GM12878 (cell line): ENCODE results near the gene CSE1L. TPM values are rescaled to one million over a fixed set of nuclear protein-coding genes. Genes with fewer than 3 reads are reported as not detected.

Experiments used
- ATAC-seq: fragments of 200-7000 bp; cut with Tn5 transposase; 3 replicates; pipeline ENCODE4 v1.9.1; 2020; ENCODE audit warnings: mild to moderate bottlenecking, moderate library complexity
- BruUV-seq: library from RNA; stranded (reverse); fragments of 400-500 nt; replicated peaks from 2 replicates; lab custom pipeline; 2021; lab: Mats Ljungman, UMichigan
- CTCF ChIA-PET: fragments of 300-600 bp; sonication (Branson Sonifier 250); formaldehyde crosslinking; extraction: SDS; loops from one replicate; lab custom pipeline; 2021; ENCODE audit warnings: inconsistent platforms; lab: Yijun Ruan, JAX
- POLR2A ChIA-PET: fragments of 350-600 bp; formaldehyde crosslinking; extraction: SDS; loops from one replicate; lab custom pipeline; 2021; ENCODE audit warnings: inconsistent platforms; lab: Charles Lee
- RAD21 ChIA-PET: fragments of 300-600 bp; sonication (Branson Sonifier 250); formaldehyde crosslinking; loops from one replicate; lab custom pipeline; 2023; ENCODE audit warnings: antibody characterized with exemption; ENCODE audit not compliant: unreplicated experiment; lab: Charles Lee
- SMC1A ChIA-PET: fragments of 300-600 bp; sonication (Branson Sonifier 250); formaldehyde crosslinking; loops from one replicate; lab custom pipeline; 2023; ENCODE audit not compliant: unreplicated experiment, uncharacterized antibody; lab: Charles Lee
- DNase-seq: peaks from one replicate; pipeline ENCODE4 v3.0.0-alpha.2; 2011; ENCODE audit warnings: low read depth, low spot score
- FAIRE-seq: peaks from 3 replicates; lab custom pipeline; 2011; peaks lifted over from hg19 to GRCh38; lab: Jason Lieb, UNC
- H2AFZ ChIP-seq: 2 replicates; pipeline ENCODE4 v1.6.0; 2011; ENCODE audit warnings: low read depth, low read length, control low read depth; ENCODE audit not compliant: control insufficient read depth
- H3K27ac ChIP-seq: 2 replicates; pipeline ENCODE4 v1.5.1; 2011; ENCODE audit warnings: control low read depth; ENCODE audit not compliant: control insufficient read depth, insufficient read depth
- H3K27me3 ChIP-seq, 2 experiments: replicated peaks in 1 of 2; 2 replicates each; pipeline versions ENCODE4 v1.6.0 to v1.6.1; 2011; ENCODE audit warnings: low read length in 1 of 2; ENCODE audit not compliant: control insufficient read depth in 2 of 2, insufficient read depth in 2 of 2
- H3K36me3 ChIP-seq, 2 experiments: 2 replicates each; pipeline ENCODE4 v1.5.1; 2011; ENCODE audit warnings: low read length in 1 of 2; ENCODE audit not compliant: control insufficient read depth in 2 of 2, insufficient read depth in 2 of 2
- H3K4me1 ChIP-seq: 2 replicates; pipeline ENCODE4 v1.6.1; 2011; ENCODE audit warnings: mild to moderate bottlenecking, low read length, moderate library complexity, mixed read lengths; ENCODE audit not compliant: control insufficient read depth, insufficient read depth
- H3K4me2 ChIP-seq: 2 replicates; pipeline ENCODE4 v1.6.0; 2011; ENCODE audit warnings: control low read depth; ENCODE audit not compliant: control insufficient read depth, insufficient read depth
- H3K4me3 ChIP-seq: fragments of 200-600 bp; sonication (generic); 2 replicates; pipeline ENCODE4 v1.5.1; 2016
- H3K79me2 ChIP-seq: 2 replicates; pipeline ENCODE4 v1.6.0; 2011; ENCODE audit warnings: low read length; ENCODE audit not compliant: control insufficient read depth, insufficient read depth
- H3K9ac ChIP-seq: 2 replicates; pipeline ENCODE4 v1.8.0; 2011; ENCODE audit warnings: low read length, control low read depth, mixed read lengths; ENCODE audit not compliant: control insufficient read depth, insufficient read depth
- H3K9me3 ChIP-seq: replicated peaks from 3 replicates; pipeline ENCODE4 v1.5.1; 2011; ENCODE audit warnings: mild to moderate bottlenecking, low read length; ENCODE audit not compliant: control insufficient read depth, insufficient read depth
- H4K20me1 ChIP-seq: 2 replicates; pipeline ENCODE4 v1.6.0; 2011; ENCODE audit not compliant: control insufficient read depth, insufficient read depth
- BCL3 ChIP-seq: IDR thresholded peaks from 2 replicates; pipeline ENCODE4 v1.6.1; 2011; ENCODE audit warnings: borderline replicate concordance, low read depth, mild to moderate bottlenecking, moderate library complexity, low read length; ENCODE audit not compliant: insufficient read depth, poor library complexity, severe bottlenecking
- FOXK2 ChIP-seq: fragments of 450-650 bp; IDR thresholded peaks from 2 replicates; pipeline ENCODE4 v1.6.1; 2017; ENCODE audit warnings: mild to moderate bottlenecking, moderate library complexity
- HDAC6 ChIP-seq: fragments of 200-600 bp; sonication (generic); IDR thresholded peaks from one replicate; pipeline ENCODE4 v1.8.0; 2017; ENCODE audit warnings: antibody characterized with exemption; ENCODE audit not compliant: unreplicated experiment
- NBN ChIP-seq: fragments of 450-650 bp; IDR thresholded peaks from 2 replicates; pipeline ENCODE4 v1.6.1; 2016
- NFYB ChIP-seq: IDR thresholded peaks from 2 replicates; pipeline ENCODE4 v1.6.1; 2011; ENCODE audit warnings: low read depth, mild to moderate bottlenecking, low read length, improper control_type of control experiment, moderate library complexity; ENCODE audit not compliant: insufficient read depth
- SIX5 ChIP-seq: IDR thresholded peaks from 2 replicates; pipeline ENCODE4 v1.6.1; 2011; ENCODE audit warnings: mild to moderate bottlenecking, low read depth, low read length, moderate library complexity; ENCODE audit not compliant: severe bottlenecking
- ZNF622 ChIP-seq: fragments of 450-650 bp; IDR thresholded peaks from 2 replicates; pipeline ENCODE4 v1.6.1; 2017; ENCODE audit warnings: mild to moderate bottlenecking, inconsistent platforms
- WGBS: methylation state at CpG from one replicate; pipeline ENCODE4 v1.1.6; 2016; ENCODE audit warnings: low lambda C conversion rate; ENCODE audit not compliant: insufficient replicate concordance, insufficient coverage; ENCODE audit errors: missing lambda C conversion rate; 5-methylcytosine and 5-hydroxymethylcytosine counted together
- in situ Hi-C: fragments of 300-500 bp; cut with MboI; formaldehyde crosslinking; loops from 9 replicates; pipeline ENCODE4 v1.14.3; 2018; ENCODE audit warnings: mixed read lengths
- intact Hi-C: fragments of 100-400 bp; cut with micrococcal nuclease; formaldehyde crosslinking; loops from one replicate; pipeline ENCODE4 v1.14.2; 2022; ENCODE audit not compliant: unreplicated experiment
- polyA plus RNA-seq, 11 experiments: library from polyadenylated mRNA; depleted of rRNA in 4 of 11; unstranded in 6 of 11; stranded (reverse) in 5 of 11; fragments of >200 nt; fragmentation: Nextera tagmentation in 4 of 11; fragmentation: Illumina TruSeq in 1 of 11; extraction: Ambion mirVana in 4 of 11; extraction: Trizol in 1 of 11; gene quantifications; 1 replicate in 1 of 11; 2 replicates in 10 of 11; pipeline versions ENCODE4 v1.2.1 to v1.2.3, GENCODE V29; 2011 to 2016; ENCODE audit warnings: inconsistent platforms in 2 of 11, missing spikeins in 2 of 11, low read depth in 1 of 11
- total RNA-seq, 4 experiments: library from RNA; depleted of rRNA in 3 of 4; stranded (reverse); fragments of >200 nt in 3 of 4; fragmentation: Illumina TruSeq in 1 of 4; extraction: Trizol in 1 of 4; gene quantifications; 2 replicates each; pipeline versions ENCODE4 v1.2.1 to v1.2.3, GENCODE V29; 2013 to 2021

The CSE1L gene
- total and polyA plus RNA-seq, 10 of the 15 experiments (the other 5 are each of a cell fraction or from before 2014, with no cell fraction given): 72.4 to 213 (median 117) TPM

GRCh38 chr20:49118307-49118706 lies 72.2 kb downstream of the CSE1L start:
- intact Hi-C loops: no loop called here
- H3K36me3 ChIP-seq: peaks cover 31 to 43% of the 10 kb centered on the region in 2 experiments
- no peaks in the 10 kb centered on the region for H3K4me1 ChIP-seq
- 100% methylated on average over 3 of the region's 3 CpGs for WGBS
- ChIA-PET RAD21 (no interaction called here), SMC1A (no interaction called here), POLR2A (no interaction called here), CTCF (interaction anchor here (1.1 to 2.0 kb wide), 2 partner anchors 10 to 14 kb away, joined by 3 to 5 read pairs; no protein-coding TSS in a partner anchor)
- TF ChIP-seq NFYB (no peak), BCL3 (no peak), HDAC6 (no peak), FOXK2 (no peak), NBN (no peak), SIX5 (no peak)
- ATAC-seq (no peak), DNase-seq (no peak), FAIRE-seq (no peak)
- H3K27me3 ChIP-seq: no peaks in the 10 kb centered on the region
- BruUV-seq: no TSS peak
- no peak overlapping the region for H3K4me3 ChIP-seq
- no peak overlapping the region for H3K27ac ChIP-seq
- no peaks in the 10 kb centered on the region for H4K20me1 ChIP-seq
- no peaks in the 10 kb centered on the region for H3K79me2 ChIP-seq
- no peaks in the 10 kb centered on the region for H3K9me3 ChIP-seq
- in situ Hi-C loops: no loop called here
- H3K9ac ChIP-seq: no peak overlapping the region
- H2AFZ ChIP-seq: no peak overlapping the region
- no peak overlapping the region for H3K4me2 ChIP-seq

GRCh38 chr20:49119988-49120387 lies 73.9 kb downstream of the CSE1L start:
- WGBS: 93% methylated on average over 7 of the region's 7 CpGs
- no peak for DNase-seq
- in situ Hi-C loops: no loop called here
- SMC1A ChIA-PET: interaction anchor here (0.8 to 1.1 kb wide), 3 partner anchors 9 to 13 kb away, joined by 3 read pairs; no protein-coding TSS in a partner anchor
- TF ChIP-seq ZNF622: no peak
- TF ChIP-seq, all 136 proteins: peak for 0
- intact Hi-C loops: no loop called here
- Histone ChIP-seq H3K36me3 (peaks cover 36 to 49% of the 10 kb centered on the region in 2 experiments), H4K20me1 (no peaks in the 10 kb centered on the region), H3K9ac (no peak overlapping the region), H2AFZ (no peak overlapping the region), H3K79me2 (no peaks in the 10 kb centered on the region), H3K4me1 (no peaks in the 10 kb centered on the region), H3K4me3 (no peak overlapping the region), H3K27ac (no peak overlapping the region), H3K27me3 (no peaks in the 10 kb centered on the region), H3K4me2 (no peak overlapping the region), H3K9me3 (no peaks in the 10 kb centered on the region)
- ChIA-PET POLR2A (no interaction called here), CTCF (interaction anchor here (0.9 to 1.2 kb wide), 2 partner anchors 13 to 97 kb away, joined by 3 to 6 read pairs; no protein-coding TSS in a partner anchor), RAD21 (no interaction called here)
- BruUV-seq: no TSS peak
- FAIRE-seq (no peak), ATAC-seq (no peak)
